SK-N-SH treated with all-trans-retinoic acid at 6 μM for 48 hours (cell line): Measurements from ENCODE around the gene NHERF2.

Experiments used
- ARNTL ChIP-seq: fragments of 450-650 bp; formaldehyde crosslinking; IDR thresholded peaks from 2 replicates; pipeline ENCODE4 v1.5.0; 2020; ENCODE audit warnings: low read depth, mild to moderate bottlenecking, moderate library complexity, borderline replicate concordance
- BACH2 ChIP-seq: fragments of 250-450 bp; sonication (Bioruptor Pico); IDR thresholded peaks from 2 replicates; pipeline ENCODE4 v1.9.0; 2021; ENCODE audit warnings: mild to moderate bottlenecking, borderline replicate concordance
- CSDC2 ChIP-seq: fragments of 250-450 bp; sonication (Bioruptor Pico); IDR thresholded peaks from 2 replicates; pipeline ENCODE4 v1.5.0; 2020; ENCODE audit warnings: mild to moderate bottlenecking, moderate library complexity
- ESRRG ChIP-seq: fragments of 250-450 bp; sonication (Bioruptor Pico); IDR thresholded peaks from 2 replicates; pipeline ENCODE4 v1.6.1; 2021; ENCODE audit warnings: mild to moderate bottlenecking
- PATZ1 ChIP-seq: fragments of 250-450 bp; sonication (Bioruptor Pico); IDR thresholded peaks from 2 replicates; pipeline ENCODE4 v1.8.0; 2020; ENCODE audit warnings: mild to moderate bottlenecking, moderate library complexity, borderline replicate concordance
- RARB ChIP-seq: fragments of 250-450 bp; sonication (Bioruptor Pico); IDR thresholded peaks from 2 replicates; pipeline ENCODE4 v1.8.0; 2021; ENCODE audit warnings: mild to moderate bottlenecking, moderate library complexity
- ZFP3 ChIP-seq: fragments of 250-450 bp; sonication (Bioruptor Pico); IDR thresholded peaks from 2 replicates; pipeline ENCODE4 v1.5.0; 2020; ENCODE audit warnings: mild to moderate bottlenecking, moderate library complexity
- ZNF565 ChIP-seq: fragments of 450-650 bp; formaldehyde crosslinking; conservative IDR thresholded peaks from 2 replicates; pipeline ENCODE4 v1.5.0; 2020; ENCODE audit warnings: low read depth, mild to moderate bottlenecking, moderate library complexity
- ZNF70 ChIP-seq: fragments of 450-650 bp; formaldehyde crosslinking; IDR thresholded peaks from 2 replicates; pipeline ENCODE4 v1.5.0; 2020; ENCODE audit warnings: mild to moderate bottlenecking, moderate library complexity

GRCh38 chr16:1991135-1991551, 35.6 kb upstream of the NHERF2 start:
- TF ChIP-seq PATZ1 (CRISPR knock-in tag) (no peak), ZNF565 (CRISPR knock-in tag) (no peak), ARNTL (CRISPR knock-in tag) (no peak), RARB (CRISPR knock-in tag) (no peak), ESRRG (CRISPR knock-in tag) (no peak), ZNF70 (CRISPR knock-in tag) (no peak), ZFP3 (CRISPR knock-in tag) (no peak), CSDC2 (CRISPR knock-in tag) (no peak), BACH2 (CRISPR knock-in tag) (no peak)
